Germinal center (tissue), 1 donor: Measurements from ENCODE around the gene CPSF4.
"Not testable (repeated sequence)": the region's sequence is repeated elsewhere in the genome, so short reads cannot be mapped to it uniquely, and the experiment has no call there.

Experiments
- DNase-seq: peaks from one replicate; pipeline ENCODE4 v3.0.0; 2012; ENCODE audit warnings: mixed read lengths, low spot score

CPSF4 gene

GRCh38 chr7:99490878-99491277, 52.1 kb downstream of the CPSF4 start:
- DNase-seq: no peak

- no peak for DNase-seq
Measured at GRCh38 chr7:99493823-99494222, 55.1 kb downstream of the CPSF4 start.

DNA sequence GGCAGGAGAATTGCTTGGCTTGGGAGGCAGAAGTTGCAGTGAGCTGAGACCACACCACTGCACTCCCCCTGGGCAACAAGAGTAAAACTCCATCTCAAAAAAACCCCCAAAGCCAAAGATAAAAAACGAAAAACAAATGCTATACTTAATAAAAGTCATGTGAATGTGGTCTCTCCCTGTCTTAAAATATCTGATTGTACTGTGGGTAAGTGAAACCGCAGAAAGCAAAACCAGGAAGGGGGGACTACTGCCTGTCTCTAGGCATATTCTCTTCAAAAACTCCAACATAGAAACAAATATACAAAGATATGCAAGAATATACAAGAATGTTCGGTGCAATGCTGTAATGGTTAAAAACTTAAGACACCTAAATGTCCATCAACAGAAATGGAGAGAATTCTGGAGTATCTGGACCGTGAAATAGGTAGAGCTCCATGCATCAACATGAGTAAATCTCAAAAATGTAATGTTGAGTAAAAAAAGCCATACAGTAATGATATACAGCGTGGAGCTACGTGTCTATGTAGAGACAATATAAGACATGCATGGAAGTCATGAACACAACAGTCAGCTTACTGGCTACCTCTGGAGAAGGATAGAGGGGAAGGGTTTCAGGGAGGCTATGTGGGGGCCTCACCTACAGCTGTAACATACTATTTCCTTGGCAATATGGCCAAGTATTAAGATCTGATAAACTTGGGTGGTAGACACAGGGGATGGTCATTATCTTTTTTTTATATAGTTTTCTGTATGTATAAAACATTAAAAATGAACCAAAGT, 59.2 kb downstream of the CPSF4 start:
- DNase-seq: no peak

DNA sequence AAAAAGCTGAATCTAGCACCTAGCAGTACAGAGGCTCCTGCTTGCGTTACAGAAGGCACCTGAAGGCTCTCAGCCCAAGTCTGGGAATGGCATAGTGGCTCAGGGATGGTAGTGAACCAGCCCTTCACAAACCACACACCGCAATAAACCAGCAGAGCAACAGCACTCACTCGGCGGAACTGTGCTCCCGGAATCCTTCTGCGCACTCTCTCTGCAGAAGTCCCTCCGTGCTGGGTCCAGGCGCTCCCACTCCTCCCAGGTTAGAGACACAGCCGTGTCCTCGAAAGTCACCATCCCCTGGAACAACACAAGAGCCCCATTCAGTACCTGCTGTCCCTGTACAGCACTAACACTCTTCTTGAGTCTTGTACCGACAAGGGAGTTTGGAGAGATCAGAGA, 59.8 kb downstream of the CPSF4 start:
- DNase-seq: no peak

DNA sequence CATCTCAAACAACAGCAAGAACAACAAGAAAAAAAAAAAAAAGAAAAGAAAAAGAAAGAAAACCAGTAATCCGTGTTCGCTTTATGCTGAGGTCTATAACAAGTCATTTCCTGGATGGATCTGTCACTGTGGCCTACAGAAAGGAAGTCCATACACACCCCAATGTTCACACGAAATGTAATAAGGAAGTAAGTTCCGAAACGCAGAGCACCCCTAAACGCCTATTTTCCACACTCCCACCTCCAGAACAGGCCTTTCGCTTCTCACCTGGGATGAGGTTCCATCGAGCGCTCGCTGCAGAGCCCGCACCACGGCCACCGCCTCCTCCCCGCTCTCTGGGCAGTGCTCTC, 60.6 kb downstream of the CPSF4 start:
- peak; percentile 46 for DNase-seq

DNA sequence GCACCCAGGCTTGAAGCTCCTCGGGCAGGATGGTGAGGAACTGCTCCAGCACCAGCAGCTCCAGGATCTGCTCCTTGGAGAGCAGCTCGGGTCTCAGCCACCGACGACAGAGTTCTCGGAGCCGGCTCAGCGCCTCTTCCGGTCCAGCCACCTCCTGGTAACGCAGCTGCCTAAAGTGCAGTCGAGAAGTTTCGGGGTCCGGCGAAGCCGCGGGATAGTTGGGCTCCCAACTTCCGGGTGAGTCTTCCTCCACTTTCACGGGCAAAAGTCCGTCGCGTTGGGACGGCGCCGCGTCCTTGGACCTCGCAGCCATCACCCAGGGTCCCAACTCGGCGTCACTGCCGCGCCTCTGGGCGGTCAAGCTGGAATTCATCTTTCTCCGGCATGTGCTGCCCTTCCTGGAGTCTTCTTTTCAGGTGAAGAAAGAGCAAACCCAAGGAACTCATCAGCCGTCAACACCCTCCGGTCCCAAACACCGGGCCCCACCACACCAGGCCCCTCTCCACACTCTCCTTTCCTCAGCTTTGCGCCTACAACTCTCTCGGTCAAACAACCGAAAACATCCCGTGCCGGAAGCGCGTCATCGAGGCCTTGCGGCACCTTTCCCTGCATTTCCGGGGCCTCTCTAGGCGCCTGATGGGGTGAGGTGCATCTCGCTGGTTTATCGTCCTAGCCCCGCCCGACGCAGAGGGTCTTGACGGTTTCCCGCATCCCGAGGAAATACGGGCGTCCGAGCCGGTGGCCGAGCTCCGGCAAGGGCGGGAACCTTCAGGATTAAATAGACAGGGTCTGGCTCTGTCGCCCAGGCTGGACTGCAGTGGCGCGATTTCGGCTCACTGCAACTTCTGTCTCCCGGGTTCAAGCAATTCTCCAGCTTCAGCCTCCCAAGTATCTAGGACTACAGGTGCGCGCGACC, 61.2 kb downstream of the CPSF4 start, which contains the start of gene ZNF394:
ZNF394 (minus strand) TSS at position 561 of the 916 bp plus-strand sequence; CDS start at position 373, 188 bp downstream.
- DNase-seq: peak; percentile 90

- no peak for DNase-seq
Measured at GRCh38 chr7:99500637-99501009, 61.9 kb downstream of the CPSF4 start.

DNA sequence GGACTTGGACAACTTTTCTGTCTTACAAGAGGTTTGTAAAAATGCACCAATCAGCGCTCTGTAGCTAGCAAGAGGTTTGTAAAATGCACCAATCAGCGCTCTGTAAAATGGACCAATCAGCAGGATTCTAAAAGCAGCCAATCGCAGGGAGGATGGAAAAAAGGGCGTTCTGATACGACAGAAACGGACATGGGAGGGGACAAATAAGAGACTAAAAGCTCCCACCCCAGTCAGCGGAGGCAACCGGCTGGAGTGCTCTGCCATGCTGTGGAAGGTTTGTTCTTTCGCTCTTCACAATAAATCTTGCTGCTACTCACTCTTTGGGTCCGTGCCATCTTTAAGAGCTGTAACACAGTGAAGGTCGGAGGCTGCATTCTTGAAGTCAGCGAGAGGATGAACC, 62.5 kb downstream of the CPSF4 start:
- DNase-seq: not testable (repeated sequence)

- DNase-seq: no peak
Measured at GRCh38 chr7:99504281-99504602, 65.5 kb downstream of the CPSF4 start.

DNA sequence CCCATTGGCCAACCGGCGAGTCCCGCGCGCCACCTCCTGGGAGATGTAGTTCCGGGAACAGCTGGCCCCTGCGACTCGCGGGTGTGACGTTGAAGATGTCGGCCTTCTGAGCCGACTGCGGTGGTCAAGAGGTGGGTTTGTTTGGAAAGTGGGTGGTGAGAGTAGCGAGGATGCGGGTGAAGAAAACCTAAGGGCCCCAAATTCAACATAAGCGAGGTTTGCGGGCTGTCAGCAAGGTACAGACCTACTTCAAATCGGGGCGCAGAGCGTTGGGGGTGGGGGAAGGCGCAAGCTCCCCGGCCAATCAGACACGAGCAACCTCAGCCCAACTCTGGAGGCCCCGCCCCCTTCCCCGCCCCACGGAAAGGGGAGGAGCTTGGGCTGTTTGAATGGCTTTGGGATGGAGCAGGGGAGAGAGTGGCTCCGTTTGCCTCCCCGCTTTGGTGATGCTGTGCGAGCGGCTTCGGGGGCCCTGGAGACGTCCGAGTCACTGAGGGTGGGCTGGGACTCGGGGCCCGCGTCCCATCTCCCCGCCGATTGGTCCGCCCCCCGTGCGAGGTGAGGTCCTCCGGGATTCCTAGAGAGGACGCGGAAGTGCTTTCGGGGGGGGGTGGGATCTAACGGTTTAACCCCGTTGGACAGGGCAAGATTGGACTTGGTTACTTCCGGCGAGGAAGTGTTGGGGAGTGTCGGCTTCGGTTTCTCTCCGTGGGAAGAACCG, 66.0 kb downstream of the CPSF4 start, which contains the start of gene ZKSCAN5:
ZKSCAN5 (plus strand) TSS at position 60 of the 721 bp plus-strand sequence. CDS start 1,383 bp downstream, outside the sequence.
- peak; percentile 98 for DNase-seq

GRCh38 chr7:99505324-99505662, 66.5 kb downstream of the CPSF4 start:
- DNase-seq: no peak
